Stomach (tissue), 4 donors: ENCODE measurements around the gene ATP5F1D.

ENCODE experiments used
- EP300 ChIP-seq: sonication (generic); formaldehyde crosslinking; IDR thresholded peaks from one replicate; pipeline ENCODE4 v1.6.1; 2017; ENCODE audit warnings: antibody characterized with exemption
- POLR2A ChIP-seq, 4 donors: fragments of 450-650 bp; IDR thresholded peaks; one replicate each; pipeline ENCODE4 v1.6.1; 2016; ENCODE audit warnings: antibody characterized with exemption in 4 of 4, control low read depth in 2 of 4, mild to moderate bottlenecking in 1 of 4, moderate library complexity in 1 of 4
- TF ChIP-seq, protein P1 (sequence below), 7 experiments: fragments of 450-650 bp in 4 of 7; fragments of 200-600 bp in 3 of 7; sonication (generic) in 3 of 7; IDR thresholded peaks; one replicate each; pipeline ENCODE4 v1.5.1; 2016 to 2019; ENCODE audit warnings: antibody characterized with exemption in 7 of 7, control low read depth in 2 of 7, mild to moderate bottlenecking in 1 of 7

GRCh38 chr19:1254530-1255185, 13.1 kb downstream of the ATP5F1D start:
- TF ChIP-seq, protein P1, sequence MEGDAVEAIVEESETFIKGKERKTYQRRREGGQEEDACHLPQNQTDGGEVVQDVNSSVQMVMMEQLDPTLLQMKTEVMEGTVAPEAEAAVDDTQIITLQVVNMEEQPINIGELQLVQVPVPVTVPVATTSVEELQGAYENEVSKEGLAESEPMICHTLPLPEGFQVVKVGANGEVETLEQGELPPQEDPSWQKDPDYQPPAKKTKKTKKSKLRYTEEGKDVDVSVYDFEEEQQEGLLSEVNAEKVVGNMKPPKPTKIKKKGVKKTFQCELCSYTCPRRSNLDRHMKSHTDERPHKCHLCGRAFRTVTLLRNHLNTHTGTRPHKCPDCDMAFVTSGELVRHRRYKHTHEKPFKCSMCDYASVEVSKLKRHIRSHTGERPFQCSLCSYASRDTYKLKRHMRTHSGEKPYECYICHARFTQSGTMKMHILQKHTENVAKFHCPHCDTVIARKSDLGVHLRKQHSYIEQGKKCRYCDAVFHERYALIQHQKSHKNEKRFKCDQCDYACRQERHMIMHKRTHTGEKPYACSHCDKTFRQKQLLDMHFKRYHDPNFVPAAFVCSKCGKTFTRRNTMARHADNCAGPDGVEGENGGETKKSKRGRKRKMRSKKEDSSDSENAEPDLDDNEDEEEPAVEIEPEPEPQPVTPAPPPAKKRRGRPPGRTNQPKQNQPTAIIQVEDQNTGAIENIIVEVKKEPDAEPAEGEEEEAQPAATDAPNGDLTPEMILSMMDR (IDR thresholded peaks at IDR 0.05): no peak
- TF ChIP-seq EP300 (no peak), POLR2A (IDR thresholded peaks at IDR 0.05) (no peak)
